Dedifferentiated amniotic fluid mesenchymal stem cell (primary cell): ENCODE data around the gene GSTCD.
"Not testable (repeated sequence)": the region's sequence is repeated elsewhere in the genome, so short reads cannot be mapped to it uniquely, and the experiment has no call there.

Source experiments
- DNase-seq: peaks from one replicate; pipeline ENCODE4 v3.0.0-alpha.2; 2016; ENCODE audit errors: extremely low spot score

Gene GSTCD, protein sequence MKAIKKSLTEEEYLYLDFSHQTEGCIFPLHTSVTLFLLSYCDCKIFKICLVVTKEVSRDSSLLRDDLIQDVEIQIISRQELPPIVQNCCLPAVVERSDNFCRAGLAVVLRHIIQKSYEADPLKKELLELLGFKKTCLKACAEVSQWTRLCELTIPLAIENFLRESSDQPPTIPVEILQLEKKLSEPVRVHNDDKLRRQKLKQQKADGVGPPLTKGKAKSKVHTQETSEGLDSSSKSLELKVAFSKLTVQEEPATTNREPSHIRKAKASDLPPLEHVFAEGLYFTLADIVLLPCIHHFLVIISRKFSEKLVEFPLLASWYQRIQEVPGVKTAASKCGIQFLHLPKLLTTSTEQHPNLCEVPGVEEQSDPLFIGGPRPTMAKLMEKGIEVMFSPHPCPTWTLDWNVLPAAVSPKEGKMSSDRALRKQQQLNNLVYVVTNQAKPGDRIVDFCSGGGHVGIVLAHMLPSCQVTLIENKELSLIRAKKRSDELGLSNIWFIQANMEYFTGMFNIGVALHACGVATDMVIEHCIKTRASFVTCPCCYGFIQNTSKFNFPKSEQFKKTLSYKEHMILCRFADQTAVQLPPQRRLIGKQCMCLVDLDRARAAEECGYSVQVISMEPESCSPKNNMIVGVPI

DNA sequence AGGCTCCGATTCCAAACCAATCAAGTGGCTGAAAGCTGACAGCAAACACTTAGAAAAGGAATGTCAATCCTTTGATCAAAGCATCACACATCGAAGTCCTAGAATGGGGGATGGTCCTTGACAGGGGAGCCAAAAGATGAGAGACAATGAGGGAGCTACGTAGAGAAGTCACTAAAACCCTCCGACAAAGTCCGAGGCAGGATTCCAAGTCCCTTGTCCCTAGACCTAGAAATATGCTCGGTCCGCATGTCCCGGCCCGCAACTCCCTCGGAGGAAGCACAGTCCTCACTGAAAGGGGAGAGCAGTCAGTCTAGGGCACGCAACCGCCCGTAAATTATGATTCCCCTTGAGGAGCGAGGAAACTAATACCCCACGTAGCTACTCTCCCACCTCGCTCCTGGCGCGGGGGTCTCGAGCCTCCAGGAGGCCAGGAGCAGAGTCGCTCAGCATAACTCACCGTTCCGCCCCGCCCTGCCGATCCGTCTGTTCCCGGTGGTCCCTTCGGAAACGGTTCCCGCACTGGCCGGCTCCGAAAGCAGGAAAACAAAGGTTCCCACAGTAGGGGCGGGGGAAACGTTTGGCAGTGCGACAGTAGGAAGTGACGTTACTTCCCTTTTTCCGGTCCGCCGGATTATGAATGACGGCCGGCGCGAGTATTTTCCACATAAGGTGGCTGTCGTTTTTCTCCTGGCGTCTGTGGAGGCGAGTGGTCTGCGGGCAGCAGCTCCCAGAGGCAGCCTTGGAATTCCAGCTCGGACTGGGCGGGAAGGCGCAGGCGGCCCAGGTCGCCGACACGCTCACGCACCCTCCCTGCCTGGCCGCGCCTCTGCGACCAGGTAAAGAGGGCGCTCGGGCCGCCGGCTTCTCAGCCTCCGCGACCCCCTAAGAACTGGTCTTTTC lies at the start of gene GSTCD, which contains the start of gene INTS12:
TSS of gene GSTCD (plus strand) at position 604 of the 900 bp plus-strand sequence. CDS start 8,830 bp downstream, outside the sequence.
TSS of gene INTS12 (minus strand) at position 509 of the 900 bp plus-strand sequence. CDS start 8,684 bp downstream, outside the sequence.
- DNase-seq: peak; percentile 95

DNA sequence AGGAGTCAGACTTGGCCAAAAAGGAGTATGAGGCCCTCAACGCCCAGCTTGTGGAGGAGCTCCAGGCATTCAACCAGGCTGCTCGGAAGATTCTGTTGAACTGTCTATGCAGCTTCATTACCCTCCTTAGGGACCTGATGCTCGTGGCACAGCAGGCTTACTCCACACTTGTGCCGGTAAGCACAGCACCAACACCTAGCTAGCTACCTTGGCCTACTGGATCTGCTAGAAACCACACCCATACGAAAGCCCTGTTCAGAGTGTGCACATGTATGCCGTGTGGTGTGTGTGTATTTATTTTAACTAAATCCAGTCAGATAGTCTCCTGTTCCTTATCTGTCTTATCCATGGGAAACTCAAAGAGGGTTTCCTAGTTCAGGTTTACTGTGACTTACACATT lies 49.4 kb upstream of the GSTCD start:
- no peak for DNase-seq

DNA sequence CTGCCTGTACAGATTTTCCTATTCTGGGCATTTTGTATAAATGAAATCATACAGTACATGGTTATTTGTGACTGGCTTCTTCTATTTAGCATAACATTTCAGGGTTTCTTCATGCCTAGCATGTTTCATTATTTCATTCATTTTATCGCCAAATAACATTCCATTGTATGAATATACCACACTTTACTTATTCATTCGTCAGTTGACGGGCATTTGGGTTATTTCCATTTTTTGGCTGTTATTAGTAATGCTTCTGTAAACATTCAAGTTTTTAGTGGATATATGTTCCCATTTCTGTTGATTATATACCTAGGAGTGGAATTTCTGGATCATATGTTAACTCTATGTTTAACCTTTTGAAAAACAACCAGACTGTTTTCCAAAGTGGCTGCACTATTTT lies 47.6 kb upstream of the GSTCD start:
- DNase-seq: no peak

DNA sequence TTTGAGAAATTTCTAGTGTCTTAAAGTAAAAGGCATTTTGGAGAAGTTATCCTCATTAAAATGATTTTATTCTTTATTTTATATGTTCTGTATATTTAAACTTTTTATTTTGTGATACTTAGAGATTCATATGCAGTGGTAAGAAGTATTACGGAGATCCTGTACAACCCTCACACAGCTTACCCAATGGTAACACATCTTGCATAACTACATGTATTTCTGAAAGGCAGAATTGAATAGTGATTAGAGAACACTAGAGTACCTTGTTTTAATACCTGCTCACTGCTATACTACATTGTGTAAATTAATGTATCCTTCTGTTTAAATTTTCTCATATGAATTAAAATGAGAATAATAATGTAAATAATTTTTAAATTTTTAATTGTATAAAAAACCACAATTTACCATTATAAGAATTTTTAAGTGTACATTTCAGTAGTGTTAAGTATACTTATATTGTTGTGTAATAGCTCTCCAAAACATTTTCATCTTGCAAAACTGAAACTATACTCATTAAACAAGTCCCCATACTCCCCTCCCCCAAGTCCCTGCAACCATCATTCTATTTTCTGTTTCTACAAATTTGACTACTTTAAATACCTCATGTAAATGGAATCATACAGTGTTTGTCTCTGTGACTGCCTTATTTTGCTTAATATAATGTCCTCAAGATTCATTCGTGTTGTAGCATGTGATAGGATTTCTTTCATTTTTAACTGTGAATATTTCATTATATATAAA lies 45.5 kb upstream of the GSTCD start:
- no peak for DNase-seq

- DNase-seq: no peak
Observed at GRCh38 chr4:105666693-105667092, 41.9 kb upstream of the GSTCD start.

DNA sequence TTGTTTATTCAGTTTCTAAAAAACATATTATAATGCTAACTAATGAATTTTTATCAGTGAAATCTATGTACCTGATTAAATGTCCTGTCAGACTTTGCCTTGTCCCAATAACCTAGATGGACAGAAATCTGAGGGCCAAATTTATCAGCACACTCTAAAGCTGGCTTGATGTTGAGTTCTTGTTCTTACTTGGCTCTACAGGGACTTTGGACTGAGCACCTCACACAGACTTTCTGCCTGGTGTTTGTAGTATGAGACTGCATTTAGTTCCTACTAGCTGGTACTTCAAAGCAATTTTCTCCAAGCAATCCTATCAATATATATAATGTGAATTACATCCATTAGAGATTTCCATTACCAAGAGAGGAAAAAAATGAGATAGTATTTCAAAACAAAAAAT lies 37.9 kb upstream of the GSTCD start:
- no peak for DNase-seq

- DNase-seq: no peak
Observed at GRCh38 chr4:105671301-105671700, 37.3 kb upstream of the GSTCD start.

DNA sequence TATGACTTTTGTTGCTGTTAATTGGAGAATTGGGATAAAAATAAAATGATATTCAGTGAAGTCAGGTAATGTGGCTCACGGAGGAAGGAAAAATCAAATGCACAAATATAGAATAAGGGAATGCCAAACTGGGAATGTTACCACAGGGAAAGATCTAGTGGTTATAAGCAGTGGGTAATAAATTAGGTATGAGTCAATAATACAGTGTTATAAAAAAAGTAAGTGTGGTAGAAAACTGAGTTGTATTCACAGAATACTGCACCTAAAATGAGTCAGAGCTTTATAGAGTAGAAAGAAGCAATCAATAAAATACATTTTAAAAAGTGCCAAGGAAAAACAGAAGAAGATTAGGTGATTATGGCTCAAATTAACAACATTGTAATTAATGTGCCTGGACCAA lies 34.6 kb upstream of the GSTCD start:
- no peak for DNase-seq

DNA sequence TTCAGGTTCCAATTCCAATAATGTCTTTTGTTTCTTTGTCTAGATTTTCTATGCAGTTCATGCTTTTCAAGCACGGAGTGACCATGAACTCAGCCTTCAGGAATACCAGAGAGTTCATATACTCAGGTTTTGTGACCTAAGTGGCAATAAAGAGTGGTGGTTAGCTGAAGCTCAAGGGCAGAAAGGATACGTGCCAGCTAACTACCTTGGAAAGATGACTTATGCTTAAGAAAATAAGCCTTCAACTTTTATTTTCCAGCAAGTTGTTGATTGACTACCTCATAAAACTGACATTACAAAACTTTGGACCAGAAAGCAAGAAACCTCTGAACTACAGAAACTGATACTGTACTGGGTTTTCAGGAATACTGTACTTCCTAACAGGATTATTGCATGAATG lies 30.9 kb upstream of the GSTCD start:
- DNase-seq: no peak

DNA sequence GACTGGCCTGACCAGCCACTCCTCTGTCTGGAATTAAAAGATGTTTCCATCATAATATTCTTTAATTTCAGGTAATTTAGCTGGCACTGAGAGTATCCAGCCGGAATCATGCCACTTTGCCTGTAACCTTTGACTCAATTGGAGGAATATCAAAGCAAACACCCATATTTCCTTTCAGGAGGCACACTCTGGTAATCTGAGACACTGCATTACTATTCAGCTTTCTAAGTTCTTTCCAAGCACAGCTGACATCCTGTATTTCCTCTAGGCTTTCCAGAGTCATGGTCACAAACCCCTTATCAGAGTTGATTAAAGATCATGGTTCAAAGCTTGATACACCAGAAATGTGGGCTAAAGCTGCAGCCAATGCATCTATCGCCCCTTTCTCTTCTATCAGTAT lies 29.4 kb upstream of the GSTCD start:
- no peak for DNase-seq

GRCh38 chr4:105683038-105683437 lies 25.5 kb upstream of the GSTCD start:
- DNase-seq: no peak

- no peak for DNase-seq
Observed at GRCh38 chr4:105686571-105686970, 22.0 kb upstream of the GSTCD start.

DNA sequence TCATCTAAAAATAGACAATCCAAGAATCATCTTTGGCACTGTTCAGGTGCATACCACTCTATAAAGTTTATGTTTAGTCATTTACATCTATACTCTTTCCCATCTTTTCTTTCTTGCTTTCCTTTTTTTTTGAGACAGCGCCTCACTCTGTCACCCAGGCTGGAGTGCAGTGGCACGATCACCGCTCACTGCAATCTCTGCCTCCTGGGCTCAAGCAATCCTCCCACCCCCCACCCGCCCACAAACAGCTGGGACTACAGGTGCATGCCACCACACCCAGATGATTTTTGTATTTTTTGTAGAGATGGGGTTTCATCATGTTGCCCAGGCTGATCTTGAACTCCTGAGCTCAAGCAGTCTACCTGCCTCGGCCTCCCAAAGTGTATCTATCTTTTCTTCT lies 13.8 kb upstream of the GSTCD start:
- DNase-seq: not testable (repeated sequence)

GRCh38 chr4:105695832-105696231 lies 12.8 kb upstream of the GSTCD start:
- not testable (repeated sequence) for DNase-seq

- no peak for DNase-seq
Observed at GRCh38 chr4:105698607-105699006, 10.0 kb upstream of the GSTCD start.

- DNase-seq: no peak
Observed at GRCh38 chr4:105707782-105708180, 803 bp upstream of the GSTCD start.

- no peak for DNase-seq
Observed at GRCh38 chr4:105709081-105709450, 482 bp downstream of the GSTCD start.

DNA sequence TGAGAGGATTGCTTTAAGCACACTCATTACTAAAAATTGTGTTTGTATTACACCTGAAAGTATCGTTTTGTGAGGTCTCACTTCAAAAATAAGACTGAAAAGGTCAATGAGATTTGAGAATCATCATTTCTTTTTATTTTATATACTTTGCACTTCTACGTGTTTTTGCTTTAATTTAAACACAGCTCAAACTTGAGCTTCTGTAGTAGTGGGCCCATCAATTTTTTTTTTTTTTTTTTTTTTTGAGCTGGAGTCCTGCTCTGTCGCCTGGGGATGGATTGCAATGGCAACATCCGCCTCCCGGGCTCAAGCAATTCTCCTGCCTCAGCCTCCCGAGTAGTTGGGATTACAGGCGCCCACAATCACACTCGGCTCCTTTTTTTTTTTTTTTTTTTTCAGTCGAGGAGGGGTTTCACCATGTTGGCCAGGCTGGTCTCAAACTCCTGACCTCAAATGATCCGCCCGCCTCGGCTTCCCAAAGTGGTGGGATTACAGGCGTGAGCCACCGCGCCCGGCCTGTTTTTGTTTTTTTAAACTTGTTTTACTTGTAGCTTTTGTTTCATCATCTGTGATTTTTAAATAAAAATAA lies 1.5 kb downstream of the GSTCD start:
- no peak for DNase-seq

DNA sequence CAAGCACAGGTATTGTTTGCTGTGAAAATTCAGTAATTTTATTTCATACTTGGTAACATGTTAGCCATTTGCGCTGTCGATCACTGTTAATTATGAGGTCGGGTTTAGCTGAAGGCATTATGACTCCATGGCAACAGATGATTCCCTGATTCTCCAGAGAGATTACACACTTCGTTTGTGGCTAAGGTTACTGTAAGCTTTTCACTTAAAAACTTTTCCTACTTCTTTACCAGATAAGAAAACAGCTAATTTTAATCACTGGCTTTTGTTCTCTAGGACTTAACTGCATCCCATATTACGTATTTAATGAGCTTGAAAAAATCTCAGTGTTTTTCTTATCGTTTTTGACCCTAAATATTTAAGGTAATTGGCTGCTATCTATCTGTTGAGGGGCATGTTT lies 2.1 kb downstream of the GSTCD start:
- no peak for DNase-seq

DNA sequence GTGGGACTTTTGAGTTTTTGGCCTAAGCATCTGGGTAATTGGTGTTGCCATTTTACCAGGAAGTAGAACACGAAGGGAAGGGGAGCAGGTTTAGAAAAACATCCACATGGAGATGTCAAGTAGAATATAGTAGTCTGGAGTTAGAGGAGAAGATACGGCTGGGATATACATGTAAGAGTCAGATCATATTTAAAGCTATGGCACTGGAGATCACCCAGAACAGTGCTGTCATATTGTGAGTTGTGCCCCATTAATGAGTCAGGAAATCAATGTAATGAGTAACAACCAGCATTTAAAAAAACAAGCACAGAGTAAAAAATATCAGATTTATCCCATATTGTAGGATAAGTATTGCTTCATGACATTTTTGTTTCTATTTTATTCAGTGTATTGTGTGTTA lies 4.2 kb downstream of the GSTCD start:
- DNase-seq: no peak

DNA sequence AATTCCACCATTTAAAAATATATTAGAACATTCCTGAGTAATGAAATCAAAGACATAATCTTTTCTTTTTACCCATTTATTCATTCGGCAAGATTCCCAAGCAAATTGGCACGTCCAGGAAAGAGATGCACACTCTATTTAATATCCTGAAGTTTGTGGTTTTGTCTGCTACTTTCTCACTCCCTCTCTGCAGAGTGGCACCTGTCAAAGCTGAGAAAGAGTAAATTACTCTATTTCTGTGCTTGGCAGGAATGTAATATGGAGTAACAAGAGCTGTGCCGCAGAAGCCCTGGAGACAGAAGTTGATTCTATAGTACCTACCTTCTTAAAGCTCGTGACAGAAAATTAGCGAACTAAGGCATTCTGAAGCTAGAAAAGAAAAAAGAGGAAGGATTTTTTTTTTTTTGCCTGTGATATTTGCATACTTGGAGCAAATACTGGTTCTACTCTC lies 5.5 kb downstream of the GSTCD start:
- no peak for DNase-seq
